Midbrain (tissue), 1 donor: Measurements from ENCODE around the gene CACNA1B.
A peak's percentile ranks its signal among the peaks of the same experiment; 100 is the strongest.

Experiments
- DNase-seq: peaks from one replicate; lab custom pipeline; 2025; lab: John Stamatoyannopoulos, UW

CACNA1B gene

GRCh38 chr9:138040446-138041430 is 163.2 kb downstream of the CACNA1B start:
- DNase-seq = no peak

GRCh38 chr9:138042146-138042545 is 164.6 kb downstream of the CACNA1B start:
- DNase-seq = no peak

- DNase-seq = no peak
Measured at GRCh38 chr9:138042640-138043039, 165.1 kb downstream of the CACNA1B start.

GRCh38 chr9:138043061-138043410 is 165.5 kb downstream of the CACNA1B start:
- DNase-seq = no peak

GRCh38 chr9:138043411-138044345 is 166.1 kb downstream of the CACNA1B start:
- DNase-seq = no peak

- peak; percentile 57 for DNase-seq
Measured at GRCh38 chr9:138044485-138045383, 167.2 kb downstream of the CACNA1B start.

- DNase-seq = no peak
Measured at GRCh38 chr9:138045541-138046490, 168.2 kb downstream of the CACNA1B start.

GRCh38 chr9:138046641-138047301 is 169.2 kb downstream of the CACNA1B start:
- DNase-seq = no peak

- no peak for DNase-seq
Measured at GRCh38 chr9:138047469-138048040, 170.0 kb downstream of the CACNA1B start.

GRCh38 chr9:138048184-138048583 is 170.6 kb downstream of the CACNA1B start:
- no peak for DNase-seq

GRCh38 chr9:138049085-138049778 is 171.7 kb downstream of the CACNA1B start:
- no peak for DNase-seq

GRCh38 chr9:138049779-138050471 is 172.3 kb downstream of the CACNA1B start:
- DNase-seq = no peak

GRCh38 chr9:138050472-138051330 is 173.1 kb downstream of the CACNA1B start:
- DNase-seq = no peak

GRCh38 chr9:138051586-138052321 is 174.2 kb downstream of the CACNA1B start:
- DNase-seq = no peak

- DNase-seq = no peak
Measured at GRCh38 chr9:138052322-138052615, 174.7 kb downstream of the CACNA1B start.

- no peak for DNase-seq
Measured at GRCh38 chr9:138052635-138053320, 175.2 kb downstream of the CACNA1B start.
